NCI-H1048 (cell line): Measurements from ENCODE around the gene KCNQ4.

Source experiments
- DNase-seq: peaks from one replicate; lab custom pipeline; 2025; lab: John Stamatoyannopoulos, UW

Gene KCNQ4

GRCh38 chr1:40820251-40820797, 36.7 kb downstream of the KCNQ4 start:
- no peak for DNase-seq

- DNase-seq, result no peak
These were observed 37.5 kb downstream of the KCNQ4 start for GRCh38 chr1:40820911-40821693.

DNA sequence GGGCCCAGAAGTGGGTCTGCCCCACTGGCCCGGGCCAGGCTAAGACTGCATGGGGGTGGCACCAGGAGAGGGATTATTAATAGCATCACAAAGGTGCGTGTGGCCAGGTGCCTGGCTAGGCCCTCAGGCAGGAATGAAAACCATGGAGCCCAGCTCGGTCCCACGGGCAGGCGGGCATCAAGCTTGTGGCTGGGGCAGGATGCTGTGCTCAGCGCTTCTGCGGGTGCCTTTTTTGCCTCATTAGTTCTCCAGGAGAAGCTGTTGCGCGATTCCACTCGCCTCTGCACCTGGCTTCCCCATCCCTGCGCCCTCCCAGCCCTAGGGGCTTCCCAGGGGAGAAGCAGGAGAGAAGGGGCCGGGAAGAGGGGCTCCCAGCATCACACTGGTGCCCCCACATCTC, 39.3 kb downstream of the KCNQ4 start:
- no peak for DNase-seq

GRCh38 chr1:40823345-40823744, 39.8 kb downstream of the KCNQ4 start:
- DNase-seq, result no peak

DNA sequence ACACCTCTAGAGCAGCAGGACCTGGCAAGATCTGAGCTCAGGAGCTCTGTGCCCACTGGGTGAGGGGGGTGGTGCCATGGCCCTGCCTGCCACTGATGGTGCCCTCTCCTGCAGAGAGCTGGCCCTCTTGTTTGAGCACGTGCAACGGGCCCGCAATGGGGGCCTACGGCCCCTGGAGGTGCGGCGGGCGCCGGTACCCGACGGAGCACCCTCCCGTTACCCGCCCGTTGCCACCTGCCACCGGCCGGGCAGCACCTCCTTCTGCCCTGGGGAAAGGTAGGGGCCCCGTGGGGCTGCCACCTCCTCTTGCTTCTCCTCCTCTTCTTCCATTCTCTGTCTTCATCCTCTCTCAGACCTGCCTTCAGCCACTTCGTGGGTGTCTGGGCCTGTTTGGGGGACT, 40.4 kb downstream of the KCNQ4 start:
- no peak for DNase-seq

DNA sequence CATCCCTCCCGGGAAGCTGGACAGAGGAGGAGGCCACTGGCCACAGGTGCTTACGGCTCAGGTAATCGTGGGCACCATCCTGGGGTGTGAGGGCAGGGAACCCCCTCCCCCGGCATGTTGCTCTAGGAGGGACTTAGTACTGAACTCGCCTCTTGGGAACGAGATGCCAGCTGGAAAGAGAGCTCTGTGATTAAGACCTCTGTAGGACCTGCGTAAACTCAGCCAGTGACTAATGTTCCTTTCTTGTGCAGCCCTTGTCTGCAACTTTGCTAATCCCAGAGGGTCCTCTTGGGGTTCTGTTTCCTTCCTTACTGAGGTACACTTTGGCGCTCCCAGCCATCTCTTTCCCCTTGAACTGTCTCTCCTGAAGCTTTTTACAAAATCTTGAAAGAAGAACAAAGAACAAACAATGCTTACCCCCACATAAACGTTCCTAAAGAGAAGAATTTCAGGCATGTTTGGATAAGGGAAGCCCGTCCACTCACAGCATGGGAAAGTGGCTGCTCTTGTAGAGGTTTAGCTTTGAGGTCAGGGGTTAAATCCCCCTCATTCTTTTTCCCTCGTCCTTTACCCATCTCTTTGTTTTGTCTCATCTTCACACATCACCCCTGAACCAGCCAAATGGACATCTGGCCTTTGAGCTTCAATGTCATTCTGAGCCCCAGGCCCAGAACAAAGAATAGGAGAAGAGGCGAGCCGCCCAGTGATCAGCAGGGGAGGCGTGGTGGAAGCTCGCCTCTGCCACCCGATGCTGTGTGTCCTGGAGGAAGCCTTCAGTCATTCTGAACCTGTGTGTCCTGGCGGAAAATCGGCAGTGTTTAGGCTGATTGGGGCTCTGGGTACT, 41.2 kb downstream of the KCNQ4 start:
- no peak for DNase-seq

- DNase-seq, result no peak
These were observed 41.8 kb downstream of the KCNQ4 start for GRCh38 chr1:40825435-40825788.

GRCh38 chr1:40825996-40826395, 42.4 kb downstream of the KCNQ4 start:
- no peak for DNase-seq

GRCh38 chr1:40829631-40830245, 46.2 kb downstream of the KCNQ4 start:
- no peak for DNase-seq

- DNase-seq, result no peak
These were observed 46.9 kb downstream of the KCNQ4 start for GRCh38 chr1:40830419-40830943.

DNA sequence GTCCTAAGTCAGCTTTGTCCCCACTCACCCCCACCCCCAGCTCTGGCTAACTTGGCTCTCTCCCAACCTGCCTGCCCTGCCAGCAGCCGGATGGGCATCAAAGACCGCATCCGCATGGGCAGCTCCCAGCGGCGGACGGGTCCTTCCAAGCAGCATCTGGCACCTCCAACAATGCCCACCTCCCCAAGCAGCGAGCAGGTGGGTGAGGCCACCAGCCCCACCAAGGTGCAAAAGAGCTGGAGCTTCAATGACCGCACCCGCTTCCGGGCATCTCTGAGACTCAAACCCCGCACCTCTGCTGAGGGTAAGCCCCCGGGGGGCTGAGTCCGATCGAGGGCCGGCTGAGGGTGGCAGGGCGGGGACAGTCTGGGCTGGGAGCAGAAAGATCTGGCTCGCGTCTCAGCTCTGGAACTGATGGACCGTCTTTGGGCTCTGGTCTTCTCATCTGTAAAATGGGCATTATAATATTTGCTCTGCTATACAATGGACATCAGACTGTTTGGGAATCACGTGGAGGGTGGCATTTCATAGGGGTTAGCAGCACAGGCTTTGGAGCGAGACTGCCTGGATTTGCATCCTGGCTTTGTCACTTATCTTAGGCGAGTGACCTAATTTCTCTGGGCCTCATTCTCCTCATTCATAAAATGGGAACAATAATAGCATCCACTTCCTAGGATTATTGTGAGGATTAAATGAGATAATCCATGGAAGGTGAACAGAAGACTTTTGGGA, 47.6 kb downstream of the KCNQ4 start:
- no peak for DNase-seq

- no peak for DNase-seq
These were observed 50.4 kb downstream of the KCNQ4 start for GRCh38 chr1:40833979-40834378.

DNA sequence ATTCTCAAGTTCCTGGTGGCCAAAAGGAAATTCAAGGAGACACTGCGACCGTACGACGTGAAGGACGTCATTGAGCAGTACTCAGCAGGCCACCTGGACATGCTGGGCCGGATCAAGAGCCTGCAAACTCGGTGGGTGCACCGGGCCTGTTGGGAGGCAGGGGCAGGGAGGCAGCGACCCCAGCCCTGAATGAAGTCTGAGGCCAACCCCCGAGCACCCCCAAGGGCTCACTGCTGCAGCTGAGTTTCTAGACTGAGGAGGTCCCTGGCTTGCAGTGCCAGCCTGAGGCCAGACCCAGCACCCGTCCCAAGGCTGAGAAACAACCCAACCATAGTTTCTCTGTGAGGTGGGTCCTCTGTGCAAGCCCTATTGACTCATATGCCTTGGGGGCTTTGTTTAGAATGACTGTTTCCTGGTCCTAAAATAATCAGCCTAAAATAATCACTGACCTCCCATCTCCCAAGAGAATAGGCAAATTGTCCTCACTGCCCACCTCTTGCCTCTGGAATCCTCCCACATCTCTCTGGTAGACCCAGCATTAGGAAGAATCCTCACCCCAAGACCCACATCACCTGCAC, 51.5 kb downstream of the KCNQ4 start:
- no peak for DNase-seq

- no peak for DNase-seq
These were observed 52.7 kb downstream of the KCNQ4 start for GRCh38 chr1:40836283-40836682.

- DNase-seq, result no peak
These were observed 54.0 kb downstream of the KCNQ4 start for GRCh38 chr1:40837601-40838000.

- DNase-seq, result no peak
These were observed 54.7 kb downstream of the KCNQ4 start for GRCh38 chr1:40838045-40838979.

DNA sequence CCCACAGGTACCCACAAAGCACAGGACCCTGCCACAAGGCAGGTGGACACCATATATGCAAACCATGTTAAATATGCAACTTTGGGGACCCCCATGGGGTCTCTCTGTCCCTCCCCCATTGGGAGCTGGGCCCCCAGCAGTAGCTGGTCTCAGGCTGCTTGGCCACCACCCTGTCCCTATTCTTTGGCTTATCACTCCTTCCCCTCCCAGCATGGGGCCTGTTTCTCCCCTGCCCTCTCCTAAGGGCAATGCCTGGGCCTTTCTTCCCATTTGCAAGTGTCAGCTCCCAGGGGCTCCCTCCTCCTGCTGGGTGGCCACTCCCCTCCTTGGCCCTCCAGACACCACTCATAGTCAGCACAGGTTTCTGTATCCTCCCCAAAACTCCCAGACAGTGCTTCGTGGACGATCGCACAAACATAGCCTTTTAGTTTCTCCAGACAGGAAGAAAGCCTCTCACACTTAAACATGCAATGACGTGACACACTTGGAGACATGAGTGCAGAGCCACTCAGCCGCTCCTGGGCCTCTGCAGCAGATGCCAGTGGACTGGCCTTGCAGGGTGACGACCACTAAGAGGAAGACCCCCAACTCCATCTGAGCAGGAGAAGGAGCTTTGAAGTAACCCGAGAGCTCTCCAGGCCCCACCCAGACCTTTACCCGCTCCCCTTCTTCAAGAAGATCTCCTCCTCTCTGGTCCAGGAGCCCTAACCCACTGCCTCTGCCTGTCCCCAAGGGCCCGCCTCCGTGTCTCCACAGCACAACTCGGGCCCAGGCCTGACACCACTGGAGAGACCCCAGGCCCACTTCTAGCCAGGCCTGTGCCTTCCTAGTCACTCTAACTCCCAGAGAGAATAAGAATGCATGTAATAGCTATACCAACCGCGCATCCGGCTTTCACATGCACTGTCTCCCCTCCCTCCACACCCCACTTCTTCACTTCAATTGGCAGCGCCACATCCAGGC, 55.7 kb downstream of the KCNQ4 start:
- DNase-seq, result no peak

GRCh38 chr1:40839943-40840335, 56.4 kb downstream of the KCNQ4 start:
- DNase-seq, result no peak
